HCT116 (cell line): Measurements from ENCODE around the gene LCN9. TPM values are rescaled to one million over a fixed set of nuclear protein-coding genes. Genes with fewer than 3 reads are reported as not detected.

Experiments
- ATAC-seq: fragments of 200-7000 bp; cut with Tn5 transposase; 2 replicates; pipeline ENCODE4 v1.9.1; 2020; ENCODE audit warnings: mild to moderate bottlenecking, moderate library complexity
- BruUV-seq: library from RNA; stranded (reverse); fragments of 400-500 nt; replicated peaks from 2 replicates; lab custom pipeline; 2021; lab: Mats Ljungman, UMichigan
- CTCF ChIA-PET: fragments of 300-600 bp; sonication (Branson Sonifier 250); formaldehyde crosslinking; loops from one replicate; lab custom pipeline; 2021; ENCODE audit warnings: antibody characterized with exemption; lab: Charles Lee
- POLR2A ChIA-PET: fragments of 300-600, 350-600 bp; sonication (Branson Sonifier 250); formaldehyde crosslinking; loops from one replicate; lab custom pipeline; 2021; ENCODE audit warnings: antibody characterized with exemption; lab: Charles Lee
- RAD21 ChIA-PET, 2 experiments: fragments of 300-600 bp; sonication (Branson Sonifier 250); formaldehyde crosslinking; loops; one replicate each; lab custom pipeline; 2023; ENCODE audit warnings: low total read pairs in 2 of 2; ENCODE audit not compliant: uncharacterized antibody in 2 of 2, unreplicated experiment in 2 of 2, low non-redundant PET in 1 of 2; lab: Charles Lee
- DNase-seq: peaks from one replicate; pipeline ENCODE4 v3.0.0-alpha.2; 2010; ENCODE audit warnings: low read depth, low spot score
- H2AFZ ChIP-seq: fragments of 200-600 bp; shearing (Covaris generic), sonication (generic); 2 replicates; pipeline ENCODE4 v1.6.1; 2017; ENCODE audit warnings: low read depth, mixed run types, mixed read lengths, antibody characterized with exemption, low read length; ENCODE audit not compliant: poor library complexity, severe bottlenecking
- H3K27ac ChIP-seq: 2 replicates; pipeline ENCODE4 v1.5.1; 2012; ENCODE audit warnings: low read depth, low read length
- H3K27me3 ChIP-seq: fragments of 200-600 bp; sonication (generic); 2 replicates; pipeline ENCODE4 v1.6.1; 2016; ENCODE audit warnings: mixed run types, low read length, mixed read lengths; ENCODE audit not compliant: insufficient read depth
- H3K36me3 ChIP-seq, 2 experiments: fragments of 200-500 bp in 1 of 2; fragments of 200-600 bp in 1 of 2; sonication (Bioruptor generic) in 1 of 2; sonication (generic) in 1 of 2; 2 replicates each; pipeline versions ENCODE4 v1.5.1 to v1.6.1; 2014 to 2016; ENCODE audit warnings: low read length in 2 of 2, inconsistent platforms in 1 of 2, mixed read lengths in 1 of 2, mixed run types in 1 of 2; ENCODE audit not compliant: insufficient read depth in 2 of 2, control insufficient read depth in 1 of 2
- H3K4me1 ChIP-seq, 2 experiments: fragments of 200-600 bp in 1 of 2; sonication (generic) in 1 of 2; 2 replicates each; pipeline versions ENCODE4 v1.5.1 to v1.6.1; 2012 to 2017; ENCODE audit warnings: low read length in 2 of 2, inconsistent platforms in 1 of 2, mild to moderate bottlenecking in 1 of 2, mixed read lengths in 1 of 2, mixed run types in 1 of 2, moderate library complexity in 1 of 2; ENCODE audit not compliant: insufficient read depth in 2 of 2, control insufficient read depth in 1 of 2
- H3K4me2 ChIP-seq: fragments of 200-600 bp; sonication (generic); 2 replicates; pipeline ENCODE4 v1.6.1; 2017; ENCODE audit warnings: mixed run types, low read length, mixed read lengths
- H3K4me3 ChIP-seq, 2 experiments: fragments of 200-600 bp in 1 of 2; sonication (generic) in 1 of 2; replicated peaks in 1 of 2; 2 replicates each; pipeline ENCODE4 v1.5.1; 2011 to 2016; ENCODE audit warnings: low read length in 2 of 2, control low read depth in 1 of 2, low read depth in 1 of 2, mild to moderate bottlenecking in 1 of 2, mixed read lengths in 1 of 2, mixed run types in 1 of 2
- H3K79me2 ChIP-seq: fragments of 200-600 bp; sonication (generic); 2 replicates; pipeline ENCODE4 v1.6.1; 2017; ENCODE audit warnings: mild to moderate bottlenecking, mixed run types, low read length, moderate library complexity, mixed read lengths; ENCODE audit not compliant: insufficient read depth
- H3K9ac ChIP-seq: fragments of 200-600 bp; sonication (generic); 2 replicates; pipeline ENCODE4 v1.6.1; 2016; ENCODE audit warnings: low read length, mixed read lengths
- H3K9me2 ChIP-seq: fragments of 200-600 bp; sonication (generic), shearing (Covaris generic); 2 replicates; pipeline ENCODE4 v1.6.1; 2017; ENCODE audit warnings: mixed run types, mild to moderate bottlenecking, moderate library complexity; ENCODE audit not compliant: insufficient read depth
- H3K9me3 ChIP-seq, 2 experiments: fragments of 200-500 bp in 1 of 2; fragments of 200-600 bp in 1 of 2; sonication (Bioruptor generic) in 1 of 2; sonication (generic) in 1 of 2; 2 replicates each; pipeline ENCODE4 v1.6.1; 2014 to 2017; ENCODE audit warnings: low read length in 2 of 2, mixed read lengths in 2 of 2, inconsistent platforms in 1 of 2, low read depth in 1 of 2, mild to moderate bottlenecking in 1 of 2, mixed run types in 1 of 2, moderate library complexity in 1 of 2; ENCODE audit not compliant: control insufficient read depth in 1 of 2, insufficient read depth in 1 of 2
- H4K20me1 ChIP-seq: fragments of 200-600 bp; sonication (generic), shearing (Covaris generic); 2 replicates; pipeline ENCODE4 v1.6.1; 2017; ENCODE audit warnings: mixed run types, mild to moderate bottlenecking, moderate library complexity; ENCODE audit not compliant: insufficient read depth
- CEBPB ChIP-seq: IDR thresholded peaks from 2 replicates; pipeline ENCODE4 v1.6.1; 2012; ENCODE audit warnings: low read depth
- ELF1 ChIP-seq: IDR thresholded peaks from 2 replicates; pipeline ENCODE4 v1.6.1; 2012; ENCODE audit warnings: low read depth, borderline replicate concordance
- FOSL1 ChIP-seq: IDR thresholded peaks from 2 replicates; pipeline ENCODE4 v1.6.1; 2012; ENCODE audit warnings: low read depth
- YY1 ChIP-seq: IDR thresholded peaks from 2 replicates; pipeline ENCODE4 v1.6.1; 2011; ENCODE audit warnings: low read length, low read depth, moderate library complexity, mild to moderate bottlenecking; ENCODE audit not compliant: insufficient replicate concordance; ENCODE audit errors: extremely low read depth
- ZFX ChIP-seq: fragments of 450-650 bp; IDR thresholded peaks from 2 replicates; pipeline ENCODE4 v1.6.1; 2017
- ZNF274 ChIP-seq: fragments of 200-500 bp; sonication (Bioruptor generic); IDR thresholded peaks from 2 replicates; pipeline ENCODE4 v1.6.1; 2014; ENCODE audit warnings: mild to moderate bottlenecking, low read depth, low read length, inconsistent platforms
- intact Hi-C: fragments of 100-400 bp; cut with micrococcal nuclease; formaldehyde crosslinking; loops from 2 replicates; pipeline ENCODE4 v1.10.0; 2022
- total RNA-seq: library from RNA; stranded (reverse); gene quantifications from one replicate; pipeline ENCODE4 v1.2.1, GENCODE V29; 2021; ENCODE audit not compliant: unreplicated experiment
- TF ChIP-seq, protein P1 (sequence below): IDR thresholded peaks from 2 replicates; pipeline ENCODE4 v1.6.1; 2012

The LCN9 gene
- total RNA-seq, 1 experiment from 2014 or later: not detected

DNA sequence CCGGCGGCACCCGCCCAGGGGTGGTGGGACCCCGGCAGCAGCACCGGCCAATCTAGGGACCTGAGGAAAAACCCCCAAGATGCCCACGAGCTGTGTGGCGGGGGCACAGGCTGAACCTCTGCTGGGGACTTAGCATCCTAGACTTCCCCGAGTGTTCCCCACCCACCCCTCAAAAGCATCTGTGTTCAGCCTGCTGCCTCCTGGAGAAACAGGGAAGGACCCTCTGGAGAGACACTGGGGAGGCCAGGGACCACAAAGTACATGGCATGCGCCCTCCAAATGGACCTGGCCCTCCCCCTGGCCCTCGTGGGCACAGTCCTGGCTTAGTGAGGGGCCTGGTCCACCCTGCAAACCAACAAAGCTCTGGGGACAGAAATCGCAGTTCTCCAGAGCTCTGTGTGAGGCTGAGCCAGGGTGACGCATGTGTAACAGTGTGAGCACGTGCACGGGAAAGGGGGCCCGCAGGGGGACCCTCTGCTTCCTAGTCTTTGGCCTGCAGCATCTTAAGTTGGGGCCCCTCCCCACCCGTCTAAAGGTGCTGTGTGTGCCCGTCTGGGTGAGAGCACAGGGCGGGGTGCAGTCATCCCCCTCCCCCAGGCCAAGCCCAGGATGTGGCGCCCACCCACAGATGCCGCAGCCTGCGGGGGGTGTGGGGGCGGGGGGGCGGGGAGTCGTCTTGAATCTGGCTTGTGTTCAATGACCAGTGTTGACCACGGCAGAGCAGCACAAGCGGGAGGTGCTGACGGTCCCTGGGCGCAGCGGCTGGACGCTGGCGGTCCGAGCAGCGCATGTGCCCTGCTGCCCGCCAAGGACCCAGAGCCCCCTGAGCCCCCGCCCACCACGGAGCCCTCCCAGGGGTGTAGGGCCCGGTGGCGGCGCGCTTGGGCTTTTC, 38.2 kb downstream of the LCN9 start:
- Histone ChIP-seq H3K4me1 (peaks cover 2 to 8% of the 10 kb centered on the region in 2 experiments; a peak in 3 of 4 replicates), H3K79me2 (no peaks in the 10 kb centered on the region), H3K36me3 (no peaks in the 10 kb centered on the region), H3K4me3 (0 out of 4 replicates have a peak overlapping the region, but pooled peaks have one; percentile 7 to 16), H3K27ac (no peak overlapping the region), H2AFZ (no peak overlapping the region), H3K9ac (no peak overlapping the region), H3K27me3 (no peaks in the 10 kb centered on the region), H4K20me1 (no peaks in the 10 kb centered on the region), H3K9me2 (no peaks in the 10 kb centered on the region), H3K9me3 (no peaks in the 10 kb centered on the region), H3K4me2 (peak overlapping the region; percentile 62)
- ChIA-PET CTCF (no interaction called here), POLR2A (no interaction called here), RAD21 (no interaction called here)
- intact Hi-C loops: no loop called here
- peak; percentile 31 for ATAC-seq
- no TSS peak for BruUV-seq
- DNase-seq: no peak
- no peak for TF ChIP-seq FOSL1
- TF ChIP-seq CEBPB: no peak
- TF ChIP-seq ELF1: no peak
- no peak for TF ChIP-seq YY1
- TF ChIP-seq ZNF274: no peak
- TF ChIP-seq, protein P1, sequence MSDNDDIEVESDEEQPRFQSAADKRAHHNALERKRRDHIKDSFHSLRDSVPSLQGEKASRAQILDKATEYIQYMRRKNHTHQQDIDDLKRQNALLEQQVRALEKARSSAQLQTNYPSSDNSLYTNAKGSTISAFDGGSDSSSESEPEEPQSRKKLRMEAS: no peak
- no peak for TF ChIP-seq ZFX
